HepG2 (cell line): ENCODE measurements around the gene ARL15. TPM values are rescaled to one million over a fixed set of nuclear protein-coding genes. Genes with fewer than 3 reads are reported as not detected.

ENCODE experiments used
- ATAC-seq: fragments of 200-7000 bp; cut with Tn5 transposase; 3 replicates; pipeline ENCODE4 v1.9.1; 2020; ENCODE audit warnings: mild to moderate bottlenecking, moderate library complexity
- BruUV-seq: library from RNA; stranded (reverse); fragments of 400-500 nt; replicated peaks from 2 replicates; lab custom pipeline; 2021; lab: Mats Ljungman, UMichigan
- CTCF ChIA-PET: fragments of 300-600 bp; formaldehyde crosslinking; extraction: SDS; loops from one replicate; lab custom pipeline; 2021; ENCODE audit warnings: low total read pairs, inconsistent platforms, low intra/inter-chr PET ratio; lab: Yijun Ruan, JAX
- POLR2A ChIA-PET: fragments of 350-600 bp; sonication (Branson Sonifier 250); formaldehyde crosslinking; loops from one replicate; lab custom pipeline; 2020; ENCODE audit warnings: antibody characterized with exemption, inconsistent platforms; lab: Yijun Ruan, JAX
- DNase-seq: peaks from one replicate; pipeline ENCODE4 v3.0.0-alpha.2; 2015; ENCODE audit warnings: low spot score
- FAIRE-seq: peaks from 3 replicates; lab custom pipeline; 2011; peaks lifted over from hg19 to GRCh38; lab: Jason Lieb, UNC
- H2AFZ ChIP-seq: one replicate; pipeline ENCODE4 v1.6.1; 2011; ENCODE audit warnings: low read length, inconsistent platforms
- H3K27ac ChIP-seq: fragments of 300-600 bp; 3 replicates; pipeline ENCODE4 v1.8.0; 2011; ENCODE audit warnings: mixed run types, mild to moderate bottlenecking, mixed read lengths, low read length, inconsistent platforms; ENCODE audit not compliant: insufficient read depth; ENCODE audit errors: extremely low read length
- H3K27me3 ChIP-seq, 2 experiments: fragments of 200-600 bp in 1 of 2; 2 replicates in 1 of 2; 3 replicates in 1 of 2; pipeline versions ENCODE4 v1.6.0 to v1.8.0; 2011; ENCODE audit warnings: low read length in 2 of 2, mild to moderate bottlenecking in 2 of 2, moderate library complexity in 2 of 2, inconsistent platforms in 1 of 2; ENCODE audit not compliant: insufficient read depth in 2 of 2, control insufficient read depth in 1 of 2
- H3K36me3 ChIP-seq, 2 experiments: fragments of 200-600 bp in 1 of 2; replicated peaks in 1 of 2; 2 replicates in 1 of 2; 3 replicates in 1 of 2; pipeline versions ENCODE4 v1.5.1 to v1.8.0; 2011; ENCODE audit warnings: low read length in 2 of 2, inconsistent platforms in 1 of 2; ENCODE audit not compliant: insufficient read depth in 2 of 2, control insufficient read depth in 1 of 2
- H3K4me1 ChIP-seq: 2 replicates; pipeline ENCODE4 v1.5.1; 2012; ENCODE audit warnings: low read length, inconsistent platforms; ENCODE audit not compliant: insufficient read depth
- H3K4me2 ChIP-seq: 2 replicates; pipeline ENCODE4 v1.6.0; 2011; ENCODE audit warnings: low read depth, low read length, inconsistent platforms
- H3K4me3 ChIP-seq, 3 experiments: fragments of 200-600 bp in 1 of 3; sonication (generic), shearing (Covaris generic) in 1 of 3; replicated peaks in 1 of 3; 2 replicates each; pipeline ENCODE4 v1.5.1; 2011 to 2016; ENCODE audit warnings: low read length in 3 of 3, inconsistent platforms in 2 of 3, low read depth in 2 of 3, mild to moderate bottlenecking in 2 of 3, control low read depth in 1 of 3, mixed read lengths in 1 of 3; ENCODE audit not compliant: insufficient read depth in 1 of 3
- H3K79me2 ChIP-seq: one replicate; pipeline ENCODE4 v1.6.1; 2011; ENCODE audit warnings: low read length, inconsistent platforms; ENCODE audit not compliant: insufficient read depth
- H3K9ac ChIP-seq: 2 replicates; pipeline ENCODE4 v1.6.0; 2011; ENCODE audit warnings: mild to moderate bottlenecking, low read depth, low read length, inconsistent platforms; ENCODE audit not compliant: insufficient read depth
- H3K9me3 ChIP-seq: 2 replicates; pipeline ENCODE4 v1.5.1; 2012; ENCODE audit warnings: mild to moderate bottlenecking, low read length
- H4K20me1 ChIP-seq: 2 replicates; pipeline ENCODE4 v1.6.0; 2011; ENCODE audit warnings: inconsistent platforms, mild to moderate bottlenecking, low read length, moderate library complexity; ENCODE audit not compliant: insufficient read depth
- TBX2 ChIP-seq: sonication (generic); formaldehyde crosslinking; IDR thresholded peaks from 2 replicates; pipeline ENCODE4 v1.5.0; 2020; ENCODE audit warnings: missing genetic modification reagents, mild to moderate bottlenecking, borderline replicate concordance
- ZFP36 ChIP-seq: fragments of 150-350 bp; IDR thresholded peaks from 2 replicates; pipeline ENCODE4 v1.6.1; 2018; ENCODE audit warnings: borderline replicate concordance, low read length, low read depth; ENCODE audit not compliant: partially characterized antibody
- ZMAT3 ChIP-seq: sonication (generic); formaldehyde crosslinking; conservative IDR thresholded peaks from 2 replicates; pipeline ENCODE4 v1.7.0; 2021; ENCODE audit warnings: missing genetic modification reagents
- ZNF724P ChIP-seq: sonication (generic); formaldehyde crosslinking; IDR thresholded peaks from 2 replicates; pipeline ENCODE4 v1.8.0; 2022; ENCODE audit warnings: missing genetic modification reagents, borderline replicate concordance
- WGBS: methylation state at CpG from one replicate; pipeline ENCODE4 v1.1.6; 2017; ENCODE audit warnings: low lambda C conversion rate; 5-methylcytosine and 5-hydroxymethylcytosine counted together
- in situ Hi-C: cut with HindIII; loops from 2 replicates; pipeline ENCODE4 v1.10.0; 2017; ENCODE audit warnings: low pct_unique_long_range_greater_than_20kb; ENCODE audit not compliant: extremely low pct_ligation_motif_present
- intact Hi-C: fragments of 100-400 bp; cut with micrococcal nuclease; formaldehyde crosslinking; loops from one replicate; pipeline ENCODE4 v1.10.0; 2022; ENCODE audit not compliant: unreplicated experiment
- polyA plus RNA-seq, 8 experiments: library from polyadenylated mRNA; depleted of rRNA in 3 of 8; stranded (reverse) in 7 of 8; unstranded in 1 of 8; fragments of >200 nt; fragmentation: Illumina TruSeq in 4 of 8; extraction: Trizol in 4 of 8; gene quantifications; 2 replicates each; pipeline versions ENCODE4 v1.2.1 to v1.2.3, GENCODE V29; 2011 to 2016; ENCODE audit warnings: low read depth in 4 of 8, missing spikeins in 1 of 8, mixed read lengths in 1 of 8; ENCODE audit not compliant: insufficient read depth in 1 of 8
- total RNA-seq, 5 experiments: library from RNA; depleted of rRNA; stranded (reverse); fragments of >200 nt; fragmentation: Illumina TruSeq; extraction: Trizol; gene quantifications; 2 replicates each; pipeline ENCODE4 v1.2.3, GENCODE V29; 2016; ENCODE audit warnings: low read depth in 1 of 5
- TF ChIP-seq, protein P1 (sequence below): sonication (generic); formaldehyde crosslinking; IDR thresholded peaks from 2 replicates; pipeline ENCODE4 v1.8.0; 2023; ENCODE audit warnings: mild to moderate bottlenecking, missing genetic modification reagents
- TF ChIP-seq, protein P2 (sequence below): sonication (generic); formaldehyde crosslinking; IDR thresholded peaks from 2 replicates; pipeline ENCODE4 v1.5.0; 2020; ENCODE audit warnings: mild to moderate bottlenecking, missing genetic modification reagents, borderline replicate concordance

The ARL15 gene
- total and polyA plus RNA-seq, 2 of the 13 experiments (the other 11 are each of a cell fraction or from before 2014, with no cell fraction given): 2.5 to 7.7 TPM

- H4K20me1 ChIP-seq: no peaks in the 10 kb centered on the region
- BruUV-seq: no TSS peak
- 5% methylated on average over 5 of the region's 5 CpGs for WGBS
- TF ChIP-seq ZMAT3 (CRISPR knock-in tag): no peak
- TF ChIP-seq TBX2 (CRISPR knock-in tag): no peak
- TF ChIP-seq ZFP36: peak; percentile 38
- peak; percentile 87 for TF ChIP-seq ZNF724P (CRISPR knock-in tag)
- TF ChIP-seq, protein P1, sequence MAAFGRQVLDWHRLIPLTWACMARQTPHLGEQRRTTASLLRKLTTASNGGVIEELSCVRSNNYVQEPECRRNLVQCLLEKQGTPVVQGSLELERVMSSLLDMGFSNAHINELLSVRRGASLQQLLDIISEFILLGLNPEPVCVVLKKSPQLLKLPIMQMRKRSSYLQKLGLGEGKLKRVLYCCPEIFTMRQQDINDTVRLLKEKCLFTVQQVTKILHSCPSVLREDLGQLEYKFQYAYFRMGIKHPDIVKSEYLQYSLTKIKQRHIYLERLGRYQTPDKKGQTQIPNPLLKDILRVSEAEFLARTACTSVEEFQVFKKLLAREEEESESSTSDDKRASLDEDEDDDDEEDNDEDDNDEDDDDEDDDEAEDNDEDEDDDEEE (CRISPR knock-in tag): no peak
- TF ChIP-seq, protein P2, sequence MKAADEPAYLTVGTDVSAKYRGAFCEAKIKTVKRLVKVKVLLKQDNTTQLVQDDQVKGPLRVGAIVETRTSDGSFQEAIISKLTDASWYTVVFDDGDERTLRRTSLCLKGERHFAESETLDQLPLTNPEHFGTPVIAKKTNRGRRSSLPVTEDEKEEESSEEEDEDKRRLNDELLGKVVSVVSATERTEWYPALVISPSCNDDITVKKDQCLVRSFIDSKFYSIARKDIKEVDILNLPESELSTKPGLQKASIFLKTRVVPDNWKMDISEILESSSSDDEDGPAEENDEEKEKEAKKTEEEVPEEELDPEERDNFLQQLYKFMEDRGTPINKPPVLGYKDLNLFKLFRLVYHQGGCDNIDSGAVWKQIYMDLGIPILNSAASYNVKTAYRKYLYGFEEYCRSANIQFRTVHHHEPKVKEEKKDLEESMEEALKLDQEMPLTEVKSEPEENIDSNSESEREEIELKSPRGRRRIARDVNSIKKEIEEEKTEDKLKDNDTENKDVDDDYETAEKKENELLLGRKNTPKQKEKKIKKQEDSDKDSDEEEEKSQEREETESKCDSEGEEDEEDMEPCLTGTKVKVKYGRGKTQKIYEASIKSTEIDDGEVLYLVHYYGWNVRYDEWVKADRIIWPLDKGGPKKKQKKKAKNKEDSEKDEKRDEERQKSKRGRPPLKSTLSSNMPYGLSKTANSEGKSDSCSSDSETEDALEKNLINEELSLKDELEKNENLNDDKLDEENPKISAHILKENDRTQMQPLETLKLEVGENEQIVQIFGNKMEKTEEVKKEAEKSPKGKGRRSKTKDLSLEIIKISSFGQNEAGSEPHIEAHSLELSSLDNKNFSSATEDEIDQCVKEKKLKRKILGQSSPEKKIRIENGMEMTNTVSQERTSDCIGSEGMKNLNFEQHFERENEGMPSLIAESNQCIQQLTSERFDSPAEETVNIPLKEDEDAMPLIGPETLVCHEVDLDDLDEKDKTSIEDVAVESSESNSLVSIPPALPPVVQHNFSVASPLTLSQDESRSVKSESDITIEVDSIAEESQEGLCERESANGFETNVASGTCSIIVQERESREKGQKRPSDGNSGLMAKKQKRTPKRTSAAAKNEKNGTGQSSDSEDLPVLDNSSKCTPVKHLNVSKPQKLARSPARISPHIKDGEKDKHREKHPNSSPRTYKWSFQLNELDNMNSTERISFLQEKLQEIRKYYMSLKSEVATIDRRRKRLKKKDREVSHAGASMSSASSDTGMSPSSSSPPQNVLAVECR: no peak
- H2AFZ ChIP-seq: no peak overlapping the region
- no peaks in the 10 kb centered on the region for H3K36me3 ChIP-seq
- H3K27ac ChIP-seq: no peak overlapping the region
- no peaks in the 10 kb centered on the region for H3K79me2 ChIP-seq
- H3K4me1 ChIP-seq: no peaks in the 10 kb centered on the region
- no peak for DNase-seq
- ChIA-PET POLR2A (no interaction called here), CTCF (no interaction called here)
- H3K9me3 ChIP-seq: peaks cover 22% of the 10 kb centered on the region
- intact Hi-C loops (no loop called here), in situ Hi-C loops (no loop called here)
- no peak overlapping the region for H3K4me2 ChIP-seq
- H3K27me3 ChIP-seq: no peaks in the 10 kb centered on the region
- H3K4me3 ChIP-seq: no peak overlapping the region
- no peak overlapping the region for H3K9ac ChIP-seq
- no peak for ATAC-seq
- no peak for FAIRE-seq
Observed at GRCh38 chr5:54347221-54347865, 37.0 kb upstream of the ARL15 start.
